Stimulated activated CD4-positive, alpha-beta T cell treated with anti-CD3 and anti-CD28 coated beads, Interleukin-15, amount 100 ng/mL, for 24 hours (primary cell): ENCODE data around the gene FAT1.
"Not testable (repeated sequence)": the region's sequence is repeated elsewhere in the genome, so short reads cannot be mapped to it uniquely, and the experiment has no call there.

Source experiments
- DNase-seq: peaks from one replicate; pipeline ENCODE4 v3.0.0-alpha.2; 2020

FAT1 gene

DNA sequence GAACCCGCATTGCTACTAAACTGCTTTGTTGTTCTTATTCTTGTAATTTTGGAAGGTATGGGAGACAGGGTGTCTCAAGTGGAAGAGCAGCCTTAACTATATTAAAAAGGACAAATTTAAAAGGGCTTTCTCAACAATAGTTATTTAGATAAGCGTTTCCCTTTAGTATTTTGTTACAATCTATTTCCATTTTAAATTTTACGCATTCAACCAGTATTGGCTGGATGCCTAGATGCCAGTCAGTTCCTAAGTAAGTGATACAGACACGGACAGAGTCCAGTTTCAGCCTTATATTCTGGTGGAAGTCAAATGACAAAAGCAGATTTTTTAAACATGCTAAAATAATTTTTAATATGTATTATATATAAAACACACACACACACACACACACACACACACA is 28.3 kb downstream of the FAT1 start:
- no peak for DNase-seq

DNA sequence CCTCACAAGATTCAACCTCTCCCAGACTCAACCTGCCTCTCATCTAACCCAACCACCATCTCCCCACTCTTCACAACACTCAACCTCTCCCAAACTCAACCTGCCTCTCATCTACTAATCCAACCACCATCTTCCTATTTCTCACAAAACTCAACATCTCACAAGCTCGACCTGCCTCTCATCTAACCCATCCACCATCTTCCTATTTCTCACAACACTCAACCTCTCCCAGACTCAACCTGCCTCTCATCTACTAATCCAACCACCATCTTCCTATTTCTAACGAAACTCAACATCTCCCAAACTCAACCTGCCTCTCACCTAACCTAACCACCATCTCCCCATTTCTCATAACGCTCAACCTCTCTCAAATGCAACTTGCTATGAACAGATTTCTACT is 29.8 kb downstream of the FAT1 start:
- DNase-seq: no peak

DNA sequence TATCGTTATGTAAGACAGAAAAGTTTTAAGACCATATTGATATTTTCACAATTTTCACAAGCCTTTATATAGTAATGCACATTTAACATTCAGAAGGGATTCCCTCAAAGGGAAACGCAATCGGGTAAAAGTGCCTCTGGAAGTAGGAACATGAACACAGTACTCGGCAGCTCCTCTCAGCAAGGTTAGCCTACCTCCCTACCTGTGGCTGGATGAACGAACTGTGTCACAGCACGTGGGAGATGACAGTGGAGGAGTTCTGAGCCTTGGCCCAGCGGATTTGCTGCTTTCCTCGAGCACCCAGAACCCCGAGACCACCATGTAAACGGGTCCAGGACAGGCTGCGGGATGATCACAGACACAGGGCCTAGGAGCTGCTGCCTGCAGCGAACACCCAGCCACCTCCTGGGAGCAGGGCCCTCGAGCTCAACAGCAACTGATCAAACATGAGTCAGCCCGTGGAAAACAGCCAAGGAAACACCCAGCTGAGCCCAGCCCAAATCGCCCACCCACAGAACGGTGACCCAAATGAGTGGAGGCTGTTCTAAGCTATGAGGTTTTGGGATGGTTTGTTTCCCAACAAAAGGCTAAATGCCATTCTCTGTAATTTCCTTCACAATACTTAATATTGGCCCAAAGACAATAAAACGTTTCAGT is 30.4 kb downstream of the FAT1 start:
- no peak for DNase-seq

DNA sequence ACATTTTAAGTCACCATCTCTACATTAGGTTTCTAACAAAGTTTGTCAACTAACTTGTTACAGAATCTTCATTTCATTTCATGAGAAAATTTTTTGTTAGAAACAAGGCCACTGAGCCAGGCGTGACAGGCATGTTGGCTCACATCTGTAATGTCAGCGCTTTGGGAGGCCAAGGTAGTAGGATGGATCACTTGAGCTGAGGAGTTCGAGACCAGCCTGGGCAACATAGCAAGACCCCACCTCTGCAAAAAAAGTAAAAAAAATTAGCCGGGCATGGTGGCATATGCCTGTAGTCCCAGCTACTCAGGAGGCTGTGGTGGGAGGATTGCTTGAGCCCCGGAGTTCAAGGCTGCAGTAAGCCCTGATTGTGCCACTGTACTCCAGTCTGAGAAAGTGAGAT is 32.3 kb downstream of the FAT1 start:
- DNase-seq: no peak

DNA sequence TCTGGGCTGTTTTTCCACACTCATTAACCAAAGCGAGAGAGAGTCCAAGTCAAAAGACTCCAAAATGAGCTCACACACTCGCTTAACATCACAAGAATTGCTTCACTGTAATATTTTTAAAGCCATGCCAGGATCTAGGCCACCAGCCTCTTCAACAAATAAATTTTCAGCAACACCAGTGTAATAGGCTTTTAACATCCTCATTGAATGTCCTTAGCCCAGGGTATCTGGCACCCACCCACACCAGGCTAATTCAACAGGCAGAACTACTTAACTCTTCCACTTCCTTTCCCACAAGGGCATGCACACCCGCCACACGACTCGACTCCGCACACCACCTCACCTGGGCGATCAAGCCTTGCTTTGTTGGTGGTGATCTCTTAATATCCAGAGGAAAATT is 34.2 kb downstream of the FAT1 start:
- no peak for DNase-seq

DNA sequence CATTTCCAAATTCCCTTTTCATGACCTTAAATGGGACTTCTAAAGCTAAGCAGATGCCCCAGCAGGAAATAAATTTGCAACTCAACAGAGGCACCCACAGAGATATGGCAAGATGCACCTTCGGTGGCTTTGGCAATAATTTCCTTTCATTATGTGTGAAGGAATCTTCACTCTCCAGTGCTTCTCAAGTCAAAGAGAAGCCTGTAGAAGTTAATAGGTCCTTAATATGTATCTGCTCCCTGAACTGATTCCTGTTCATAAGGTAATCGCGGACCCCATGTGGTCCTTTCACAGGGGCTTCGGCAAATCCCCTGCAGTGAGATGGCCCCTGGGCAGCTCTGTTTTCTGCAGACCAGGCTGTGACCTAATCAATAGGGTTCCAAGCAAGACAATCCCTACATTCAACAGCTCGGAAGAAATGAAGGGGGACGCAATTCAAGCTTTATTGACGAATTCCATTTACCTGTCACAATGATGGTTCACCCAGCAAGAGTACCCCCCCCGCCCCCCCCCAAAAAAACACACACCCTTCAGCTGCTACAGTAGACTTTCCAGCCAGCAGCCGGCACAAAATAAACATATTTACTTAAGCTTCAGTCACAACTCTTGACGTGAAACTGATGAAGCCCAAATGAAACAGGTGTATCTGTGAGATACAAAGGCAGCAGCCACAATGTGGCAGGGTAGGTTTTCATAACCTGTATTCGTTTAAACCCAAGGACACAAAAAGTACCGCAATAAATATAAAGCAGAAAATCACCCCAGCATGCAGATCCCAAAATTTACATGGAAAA is 35.3 kb downstream of the FAT1 start:
- no peak for DNase-seq

DNA sequence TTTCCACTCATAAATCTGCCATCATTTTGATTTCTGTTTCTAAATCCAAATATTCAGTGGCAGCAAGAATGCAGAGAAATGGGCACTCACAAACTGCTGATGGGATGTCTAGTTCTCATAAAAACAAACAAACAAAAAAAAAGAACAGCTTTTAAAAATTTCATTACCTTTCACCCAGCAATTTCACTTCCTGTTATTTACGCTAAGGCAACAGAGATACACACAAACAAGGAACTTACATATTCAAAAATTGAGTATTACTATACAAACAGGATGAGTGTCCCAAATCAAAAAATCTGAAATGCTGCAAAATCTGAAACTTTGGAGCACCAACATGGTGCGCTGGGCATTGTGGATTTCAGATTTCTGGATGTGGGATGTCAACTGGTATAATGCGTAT is 36.4 kb downstream of the FAT1 start:
- DNase-seq: no peak

DNA sequence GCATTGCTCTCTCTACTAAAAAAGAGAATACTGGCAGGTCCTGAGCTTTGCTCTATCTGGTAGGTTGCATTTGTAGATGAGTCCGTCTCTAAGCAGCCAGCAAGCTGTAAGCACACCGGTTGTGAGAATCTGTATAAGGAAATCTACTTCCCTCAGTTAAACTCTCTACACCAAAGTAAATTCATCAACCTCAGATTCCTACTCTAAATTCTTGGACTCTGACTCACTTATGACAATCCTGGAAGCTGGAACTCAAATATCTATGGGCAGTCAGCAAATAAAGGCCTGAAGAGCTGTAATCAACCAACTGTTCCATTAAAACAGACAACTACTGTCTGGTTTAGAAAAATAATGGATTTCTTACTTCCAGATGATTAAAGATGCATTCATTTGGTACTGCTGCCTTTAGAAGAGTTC is 37.9 kb downstream of the FAT1 start:
- DNase-seq: no peak

DNA sequence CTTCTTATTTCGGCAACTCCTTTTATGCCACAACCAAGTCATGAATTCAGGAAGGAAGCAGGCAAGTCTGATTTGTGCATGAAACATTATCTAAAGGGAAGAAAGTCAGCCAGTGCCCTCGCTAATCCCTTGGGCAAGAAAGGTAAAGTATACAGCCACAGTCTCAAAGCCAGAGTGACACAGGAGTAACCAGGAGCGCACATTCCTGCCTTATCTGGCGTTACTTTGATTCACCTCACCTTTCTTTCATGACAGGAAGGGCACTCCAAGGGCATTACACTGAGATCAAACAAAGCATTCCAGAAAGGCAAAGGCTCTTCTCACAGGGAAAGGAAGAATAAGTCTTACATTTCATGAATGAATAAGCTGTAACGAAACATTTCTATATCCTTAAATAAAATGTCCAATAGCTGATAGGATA is 38.8 kb downstream of the FAT1 start:
- DNase-seq: no peak

DNA sequence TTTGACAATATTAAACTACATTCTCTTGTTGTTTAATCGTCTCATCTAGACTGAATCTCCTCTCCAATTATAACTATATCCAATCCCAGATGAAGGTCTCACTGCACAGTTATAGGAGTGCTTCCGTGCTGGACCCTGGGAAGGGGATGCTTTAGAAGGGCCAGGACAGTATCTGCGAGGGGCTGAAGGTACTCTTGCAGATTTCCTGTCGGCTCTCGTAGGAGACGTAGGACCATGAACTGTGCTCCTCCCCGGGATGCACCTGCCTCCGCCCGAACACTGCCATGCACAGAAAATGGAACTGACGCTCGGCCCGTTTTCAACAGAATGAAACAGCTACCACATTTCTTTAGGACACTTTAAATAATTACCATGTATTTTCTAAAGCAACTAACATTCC is 39.4 kb downstream of the FAT1 start:
- no peak for DNase-seq

DNA sequence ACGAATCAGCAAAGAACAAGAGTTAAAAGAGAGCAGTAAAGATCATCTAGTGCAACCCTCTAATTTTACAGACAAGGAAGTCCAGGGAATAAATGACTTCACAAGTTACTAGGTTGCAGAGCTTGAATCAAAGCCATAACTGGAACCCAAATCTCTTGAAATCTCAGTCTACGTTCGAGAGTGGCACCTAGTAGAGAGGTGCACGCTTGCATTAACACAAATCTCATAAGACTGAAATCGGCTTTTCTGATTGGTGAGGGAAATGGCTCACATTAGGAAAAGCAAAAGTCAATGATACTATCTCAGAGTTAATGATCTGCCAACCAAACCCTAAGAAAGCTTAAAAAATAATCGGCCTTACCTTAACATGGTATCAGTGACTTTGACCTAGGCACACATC is 43.0 kb downstream of the FAT1 start:
- no peak for DNase-seq

DNA sequence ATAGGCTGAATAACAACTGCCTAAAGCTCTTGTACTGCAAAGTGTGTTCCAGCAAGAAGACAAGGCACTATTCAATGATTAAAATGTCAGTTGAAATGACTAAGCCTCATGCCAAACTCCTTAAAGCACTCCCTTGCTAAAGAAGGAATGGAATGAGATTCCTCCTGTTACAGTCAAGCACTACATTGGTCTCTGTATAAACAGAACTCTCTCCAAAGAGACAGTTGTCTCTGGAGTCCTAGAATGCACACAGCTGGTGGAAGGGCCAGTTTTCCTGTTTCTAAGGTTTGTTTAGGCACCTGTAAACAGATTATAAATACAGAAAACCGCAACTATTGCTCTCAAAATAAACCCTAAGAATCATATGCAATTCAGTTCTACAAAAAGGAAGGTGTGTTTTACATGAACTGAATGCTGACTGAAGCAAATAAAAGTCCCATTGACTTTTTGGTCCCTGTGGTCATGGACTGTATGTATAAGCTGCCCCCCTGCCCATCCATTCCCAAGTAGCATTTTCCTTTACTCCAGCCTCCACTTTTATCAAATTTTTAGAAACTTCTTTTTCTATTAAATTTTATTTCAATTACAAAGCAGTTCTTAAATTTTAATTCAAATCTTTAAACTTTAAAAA is 47.0 kb downstream of the FAT1 start:
- no peak for DNase-seq

DNA sequence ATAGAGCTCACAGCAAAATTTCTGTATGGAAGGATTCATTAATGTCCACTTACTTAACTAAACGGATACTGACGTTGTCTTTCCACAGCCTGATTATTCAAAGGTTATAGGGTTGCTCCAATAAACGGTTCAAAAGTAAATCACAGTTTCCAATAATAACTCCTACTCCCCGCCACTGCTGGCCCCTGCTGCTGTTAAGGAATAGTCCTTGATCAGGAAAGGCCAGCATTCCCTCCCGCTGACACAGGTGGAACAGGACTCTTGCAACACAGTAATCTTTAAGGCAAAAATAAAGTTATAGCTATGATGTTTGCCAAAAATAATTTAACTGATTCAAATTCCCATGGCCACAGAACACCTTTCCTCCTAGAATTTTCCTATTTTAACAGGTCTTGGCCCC is 53.9 kb downstream of the FAT1 start:
- DNase-seq: no peak

DNA sequence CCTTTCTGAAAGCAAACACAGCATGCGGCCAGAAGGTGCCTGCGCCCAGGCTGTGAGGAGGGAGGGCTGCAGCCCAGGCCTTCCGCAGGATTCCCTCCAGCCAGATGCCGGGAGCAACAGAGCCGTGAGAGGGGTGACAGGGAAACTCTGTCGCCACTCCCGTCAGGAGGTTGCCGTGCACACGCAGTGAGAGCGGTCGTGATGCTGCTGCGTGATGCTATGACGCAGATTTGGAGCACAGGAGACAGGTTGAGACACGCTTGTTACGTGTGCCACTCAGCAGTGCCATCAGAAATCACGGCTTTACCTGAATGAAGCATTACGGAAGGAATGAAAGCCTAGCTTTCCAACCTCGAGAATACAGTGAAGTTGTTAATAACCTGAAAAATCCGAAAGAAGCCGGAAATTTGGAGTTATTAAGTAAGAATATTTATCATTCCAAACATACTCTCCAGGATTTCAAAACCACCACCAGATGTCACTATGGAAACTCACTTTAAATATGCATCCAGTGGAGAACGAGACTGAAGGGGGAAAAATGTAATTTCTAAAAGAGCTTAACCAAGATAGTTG is 54.4 kb downstream of the FAT1 start:
- DNase-seq: no peak

DNA sequence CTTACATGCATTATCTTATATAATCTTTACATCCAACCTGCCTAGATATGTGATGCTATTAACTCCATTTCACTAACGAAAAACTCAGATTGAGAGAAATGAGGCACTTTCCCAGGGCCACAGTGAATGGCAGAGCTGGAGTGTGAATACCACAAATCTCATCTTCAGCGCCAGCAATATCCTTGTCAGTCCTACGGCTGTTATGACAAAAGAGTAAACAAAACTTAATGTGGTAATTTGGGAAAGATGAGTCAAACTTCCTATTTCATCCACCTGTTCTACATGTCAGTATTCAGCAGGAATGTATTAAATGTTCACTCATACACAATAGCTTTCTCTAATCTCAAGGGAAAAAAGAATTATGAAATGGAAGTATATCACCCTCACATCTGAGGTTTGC is 56.9 kb downstream of the FAT1 start:
- no peak for DNase-seq

DNA sequence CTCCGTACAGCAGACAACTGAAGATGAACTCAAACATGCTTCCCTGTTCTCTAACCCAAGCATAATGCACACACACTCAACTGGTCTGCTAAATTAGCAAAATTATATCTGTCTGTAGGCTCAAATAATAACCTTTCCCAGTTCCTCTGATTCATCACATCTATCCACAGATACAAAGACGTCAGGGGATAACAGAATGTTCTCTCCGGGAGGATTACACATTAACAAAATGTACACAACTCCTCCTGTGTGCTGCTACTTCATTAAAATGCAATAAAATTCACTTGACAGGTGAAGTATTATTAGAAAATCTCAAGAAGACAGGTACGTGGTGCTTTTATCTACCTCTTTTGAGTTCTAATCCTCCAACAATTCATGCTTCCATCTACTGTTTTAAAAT is 57.4 kb downstream of the FAT1 start:
- DNase-seq: no peak

DNA sequence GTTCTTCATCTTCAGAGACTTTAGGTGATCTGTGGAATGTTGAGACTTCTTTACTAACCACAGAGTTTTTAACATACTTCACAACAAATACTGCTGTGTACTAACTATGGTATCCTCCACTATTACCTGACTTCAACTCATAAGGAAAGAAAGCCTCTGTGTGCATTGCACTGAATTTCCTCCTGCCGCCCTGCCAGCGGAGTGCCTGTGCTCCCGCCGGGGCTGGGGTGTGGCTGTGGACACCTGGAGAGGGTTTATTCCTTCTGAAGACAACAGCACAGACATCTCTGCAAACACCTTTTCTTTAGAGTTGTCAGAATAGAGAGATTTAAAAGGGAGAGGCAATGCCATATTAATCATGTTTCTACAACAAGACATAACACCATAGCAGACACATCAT is 63.3 kb downstream of the FAT1 start:
- DNase-seq: no peak

DNA sequence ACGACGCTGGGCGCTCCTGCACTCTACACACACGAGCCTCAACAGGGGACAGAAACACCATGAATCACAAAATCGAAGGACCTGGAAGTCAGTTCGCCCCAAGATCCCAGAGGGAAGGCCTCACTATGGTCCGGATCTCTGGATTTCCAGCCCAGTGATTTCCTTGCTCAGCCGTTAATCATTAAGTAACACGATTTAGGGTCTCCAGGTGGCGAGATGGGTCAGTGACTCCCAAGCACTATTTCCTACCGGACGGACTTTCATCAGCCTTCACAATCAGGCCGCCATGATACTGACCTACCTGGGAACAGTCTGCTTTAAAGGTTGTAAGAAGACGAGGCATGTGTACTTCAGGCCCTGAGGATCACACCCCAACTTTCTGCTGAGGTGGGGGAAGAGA is 63.7 kb downstream of the FAT1 start:
- DNase-seq: no peak

DNA sequence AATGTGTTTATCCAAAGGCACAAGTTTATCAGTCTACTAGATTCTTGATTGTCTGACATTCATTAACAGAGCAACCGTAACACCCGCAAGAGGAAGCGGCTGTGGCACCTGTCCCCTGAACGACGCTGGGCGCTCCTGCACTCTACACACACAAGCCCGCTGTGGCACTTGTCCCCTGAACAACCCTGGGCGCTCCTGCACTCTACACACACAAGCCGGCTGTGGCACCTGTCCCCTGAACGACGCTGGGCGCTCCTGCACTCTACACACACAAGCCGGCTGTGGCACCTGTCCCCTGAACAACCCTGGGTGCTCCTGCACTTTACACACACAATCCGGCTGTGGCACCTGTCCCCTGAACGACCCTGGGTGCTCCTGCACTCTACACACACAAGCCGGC is 64.2 kb downstream of the FAT1 start:
- not testable (repeated sequence) for DNase-seq

DNA sequence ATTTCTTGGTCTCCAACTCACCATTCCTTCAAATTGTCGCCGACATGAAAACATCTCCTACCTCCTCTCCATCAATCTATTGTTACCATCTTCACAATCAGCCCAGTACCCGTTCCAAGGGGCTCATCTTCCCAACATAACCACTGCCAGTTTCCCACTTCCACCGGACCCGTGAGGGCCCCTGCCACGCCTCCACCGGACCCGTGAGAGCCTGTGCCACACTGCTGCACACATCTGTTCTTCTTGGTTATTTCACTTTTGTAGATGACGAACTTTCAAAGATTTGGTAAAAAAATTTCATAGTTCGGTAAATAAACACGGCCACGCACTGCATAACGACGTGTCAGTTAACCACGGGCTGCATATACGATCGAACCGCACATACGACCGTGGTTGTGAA is 65.0 kb downstream of the FAT1 start:
- no peak for DNase-seq

DNA sequence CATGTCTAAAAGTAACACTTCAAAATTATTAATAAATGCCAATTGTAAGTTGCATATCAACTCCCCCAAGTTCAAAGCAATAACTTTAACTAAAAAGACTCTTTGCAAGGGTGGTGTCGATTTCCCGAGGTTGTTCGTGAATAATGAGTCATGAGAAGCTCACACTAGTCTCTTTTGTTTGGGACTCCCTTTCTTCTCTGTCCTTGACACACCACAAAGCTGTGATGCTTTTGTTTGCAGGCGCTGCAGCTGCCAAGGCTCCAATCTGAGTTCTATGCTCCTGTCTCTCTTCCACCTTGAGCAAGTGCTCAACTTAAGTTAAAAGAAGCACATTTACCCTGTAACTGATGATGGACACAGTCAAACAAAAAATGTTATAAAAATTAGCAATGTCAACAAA is 65.9 kb downstream of the FAT1 start:
- DNase-seq: no peak

DNA sequence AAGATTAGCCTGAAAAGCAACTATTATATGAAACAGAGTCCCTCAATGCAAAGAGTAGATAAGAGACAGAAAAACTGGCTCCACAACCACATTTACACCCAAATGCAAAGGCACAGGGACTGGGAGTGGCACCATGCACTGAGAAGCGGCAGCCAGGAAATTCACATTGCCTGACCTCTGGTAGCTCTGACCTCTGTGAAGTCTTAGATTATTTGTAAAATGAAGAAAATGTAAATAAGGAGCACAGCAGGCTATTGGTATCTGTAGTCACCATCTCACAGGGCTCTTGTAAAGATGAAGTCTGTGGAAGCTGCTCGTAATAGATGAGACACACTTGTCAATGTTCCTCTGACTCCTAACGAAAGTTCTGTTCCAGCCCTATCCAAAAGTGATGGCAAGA is 69.7 kb downstream of the FAT1 start:
- DNase-seq: no peak

DNA sequence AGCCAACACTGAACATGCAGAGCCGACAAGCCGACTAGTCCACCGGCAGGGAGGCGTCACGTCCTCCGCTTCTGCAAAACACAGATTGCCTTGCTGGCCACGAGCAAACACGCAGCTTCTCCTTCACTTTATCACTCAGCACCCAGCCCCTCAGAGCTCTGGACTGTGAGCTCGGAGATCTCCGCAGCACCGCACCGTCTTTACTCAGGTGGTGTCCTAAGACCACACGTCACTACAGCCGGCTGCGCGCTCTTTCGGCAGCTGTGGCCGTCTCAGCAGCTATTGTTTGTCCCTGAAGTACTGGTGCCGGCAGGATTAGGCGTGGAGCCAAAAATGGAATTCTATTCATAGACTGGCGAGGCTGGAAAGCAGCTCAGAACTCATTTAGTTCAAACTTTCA is 72.0 kb downstream of the FAT1 start:
- DNase-seq: no peak

DNA sequence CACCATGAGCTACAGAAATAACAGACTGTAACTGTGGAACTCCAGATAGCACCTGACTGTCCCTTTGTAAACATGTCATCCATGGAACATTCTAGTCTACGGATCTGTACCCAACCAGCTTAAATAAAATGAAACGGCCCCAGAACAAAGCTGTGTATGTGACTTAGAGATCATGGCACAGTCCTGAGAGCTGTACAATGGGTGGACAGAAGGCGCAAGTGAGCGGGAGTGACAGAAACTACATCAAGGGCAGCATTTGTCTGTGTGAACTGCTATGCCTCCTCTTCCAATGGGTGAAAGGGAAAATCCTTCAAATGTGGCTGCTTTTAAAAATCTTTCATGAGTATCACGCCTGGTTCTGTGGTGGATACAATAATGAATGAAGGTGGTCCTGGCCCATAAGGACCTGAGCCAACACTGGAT is 72.5 kb downstream of the FAT1 start:
- DNase-seq: no peak
